Bronchial epithelial cell (primary cell): ENCODE data around the gene PUM1. TPM values are rescaled to one million over a fixed set of nuclear protein-coding genes. Genes with fewer than 3 reads are reported as not detected.
A peak's percentile ranks its signal among the peaks of the same experiment; 100 is the strongest.

ENCODE experiments used
- DNase-seq: peaks from one replicate; pipeline ENCODE4 v3.0.0-alpha.2; 2010; ENCODE audit warnings: low read depth
- FAIRE-seq: peaks from 2 replicates; lab custom pipeline; 2011; peaks lifted over from hg19 to GRCh38; lab: Jason Lieb, UNC
- H3K27me3 ChIP-seq: 2 replicates; pipeline ENCODE4 v1.5.1; 2011; ENCODE audit warnings: low read length; ENCODE audit not compliant: control insufficient read depth, insufficient read depth
- H3K36me3 ChIP-seq: 2 replicates; pipeline ENCODE4 v1.5.1; 2011; ENCODE audit warnings: low read length; ENCODE audit not compliant: control insufficient read depth, insufficient read depth
- H3K4me3 ChIP-seq: 2 replicates; pipeline ENCODE4 v1.5.1; 2011; ENCODE audit warnings: mild to moderate bottlenecking, low read depth, low read length, control low read depth
- CTCF ChIP-seq: IDR thresholded peaks from 2 replicates; pipeline ENCODE4 v1.5.1; 2011; ENCODE audit warnings: mild to moderate bottlenecking, moderate library complexity, low read length, control low read depth, inconsistent platforms; ENCODE audit not compliant: insufficient read depth, severe bottlenecking
- total RNA-seq: library from RNA; depleted of rRNA; stranded (reverse); fragments of >200 nt; gene quantifications from 2 replicates; pipeline ENCODE4 v1.2.1, GENCODE V29; 2014

Gene PUM1
- total RNA-seq, 1 donor from 2014 or later = 38.7 TPM

DNA sequence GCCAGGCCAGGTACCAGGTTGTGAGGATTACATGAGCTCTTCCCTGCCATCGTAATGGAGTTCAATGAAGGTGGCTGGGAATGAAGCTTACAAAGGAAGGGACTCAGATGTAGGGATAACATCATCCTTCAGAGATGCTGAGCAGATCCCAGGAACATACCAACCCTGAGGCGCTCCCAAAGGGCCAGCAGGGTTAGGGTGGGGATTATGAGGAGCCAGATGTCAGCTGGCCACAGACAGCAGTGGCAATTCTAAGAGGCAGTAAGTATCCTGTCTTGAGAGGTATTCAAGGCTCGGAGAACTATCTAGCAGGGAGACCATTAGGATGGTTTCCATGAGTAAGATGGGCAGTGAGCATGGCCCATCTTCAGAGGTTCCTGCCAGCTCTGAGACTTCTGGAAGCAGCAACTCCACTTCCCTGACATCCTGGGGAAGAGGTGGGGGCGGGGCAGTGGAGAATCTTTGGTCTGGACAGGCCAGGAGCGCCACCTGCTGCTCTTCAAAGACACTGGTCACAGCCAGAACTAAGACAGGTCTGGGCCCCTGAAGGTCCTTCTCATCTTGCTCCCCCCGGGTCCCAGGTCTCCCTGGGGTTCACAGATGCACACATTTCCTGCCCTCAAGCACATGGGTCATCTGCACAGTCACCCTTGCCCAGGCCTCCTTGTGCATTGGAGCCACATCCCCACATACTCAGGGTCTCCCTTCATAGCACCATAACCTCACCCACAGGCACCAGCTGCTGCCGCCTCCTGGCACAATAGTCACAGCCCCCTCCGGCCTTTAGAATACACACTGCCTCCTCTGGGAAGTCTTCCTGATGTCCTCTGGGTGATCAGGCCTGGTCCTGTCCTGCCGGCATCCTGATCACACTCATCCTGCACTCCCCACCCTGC, 154.2 kb downstream of the PUM1 start:
- Histone ChIP-seq H3K4me3 (no peak overlapping the region), H3K36me3 (no peaks in the 10 kb centered on the region), H3K27me3 (no peaks in the 10 kb centered on the region)
- TF ChIP-seq CTCF = peak; percentile 97
- DNase-seq (peak; percentile 59), FAIRE-seq (peak; percentile 18)

DNA sequence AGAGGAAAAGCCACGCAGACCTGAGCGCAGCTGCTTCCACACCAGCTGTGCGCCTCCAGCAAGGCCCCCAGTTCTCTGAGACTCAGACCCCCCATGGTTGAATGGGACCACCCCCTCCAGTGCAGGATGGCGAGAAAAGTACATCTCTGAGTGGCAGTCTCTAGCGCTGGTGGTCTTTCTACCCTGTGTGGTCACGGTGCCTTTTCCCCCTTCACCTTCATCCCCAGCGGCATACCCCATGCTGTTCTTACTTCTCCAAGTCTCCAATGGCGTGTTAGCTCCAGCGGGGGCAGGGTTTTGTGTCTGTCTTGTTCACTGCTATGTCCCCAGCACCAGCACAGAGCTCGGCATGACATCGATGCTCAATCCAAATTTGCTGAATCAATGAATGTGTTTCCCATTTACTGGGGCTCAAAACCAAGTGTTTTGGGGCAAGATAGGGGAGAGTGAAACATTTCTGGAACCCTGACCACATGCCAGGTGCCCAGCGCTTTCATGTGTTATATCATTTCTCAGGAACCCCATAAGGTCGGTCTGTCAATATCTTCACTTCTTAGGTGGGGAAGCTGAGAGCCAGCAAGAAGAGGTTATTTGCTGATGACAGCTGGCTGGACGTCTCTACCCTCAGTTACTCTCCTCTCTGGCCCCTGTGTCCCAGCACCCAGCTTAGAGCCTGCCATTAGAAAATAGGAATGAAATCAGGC, 156.0 kb downstream of the PUM1 start:
- no peak for DNase-seq
- TF ChIP-seq CTCF = no peak
- no peak overlapping the region for H3K4me3 ChIP-seq
- H3K27me3 ChIP-seq = no peaks in the 10 kb centered on the region
- H3K36me3 ChIP-seq = no peaks in the 10 kb centered on the region
- peak; percentile 23 for FAIRE-seq

GRCh38 chr1:30908696-30909364, 156.7 kb downstream of the PUM1 start, which contains the start of gene SDC3:
TSS of gene SDC3 (minus strand) at chr1:30908758. CDS start at chr1:30908586, 172 bp downstream.
- peak within 1 kb of the TSS; percentile 42 for H3K4me3 ChIP-seq
- TF ChIP-seq CTCF = no peak
- no peaks in the 10 kb centered on the region for H3K27me3 ChIP-seq
- H3K36me3 ChIP-seq = no peaks in the 10 kb centered on the region
- FAIRE-seq (no peak), DNase-seq (no peak)

DNA sequence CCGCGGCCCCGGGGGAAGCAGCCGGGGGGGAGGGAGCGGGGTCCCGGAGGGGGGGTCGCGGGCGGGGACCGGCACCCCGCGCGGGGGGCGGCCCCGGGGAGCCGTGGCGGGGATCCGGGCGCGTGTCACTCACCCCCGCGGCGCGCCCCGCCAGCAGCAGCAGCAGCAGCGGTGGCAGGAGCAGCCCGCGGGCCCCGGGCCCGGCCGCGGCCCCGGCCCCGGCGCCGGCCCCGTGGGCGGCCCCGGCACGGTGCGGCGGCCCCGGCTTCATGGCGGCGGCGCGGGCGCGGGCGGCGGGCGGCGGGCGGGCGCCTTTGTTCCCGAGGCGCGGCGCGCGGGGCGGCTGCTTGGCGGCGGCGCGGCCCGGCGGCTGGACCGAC, 157.2 kb downstream of the PUM1 start:
- no peak for FAIRE-seq
- no peaks in the 10 kb centered on the region for H3K27me3 ChIP-seq
- H3K36me3 ChIP-seq = no peaks in the 10 kb centered on the region
- no peak for TF ChIP-seq CTCF
- H3K4me3 ChIP-seq = peak overlapping the region; percentile 36
- DNase-seq = no peak

- FAIRE-seq (peak; percentile 43), DNase-seq (no peak)
- Histone ChIP-seq H3K27me3 (no peaks in the 10 kb centered on the region), H3K4me3 (peak overlapping the region; percentile 36), H3K36me3 (no peaks in the 10 kb centered on the region)
- TF ChIP-seq CTCF = no peak
These were observed 157.8 kb downstream of the PUM1 start for GRCh38 chr1:30907481-30908315.
